Stimulated activated CD4-positive, alpha-beta T cell treated with anti-CD3 and anti-CD28 coated beads, Interleukin-4, amount 100 ng/mL, for 4 hours (primary cell): ENCODE measurements around the gene NLRC5.
A peak's percentile ranks its signal among the peaks of the same experiment; 100 is the strongest.
"Not testable (repeated sequence)": the region's sequence is repeated elsewhere in the genome, so short reads cannot be mapped to it uniquely, and the experiment has no call there.

Source experiments
- DNase-seq, 2 experiments: peaks; one replicate each; pipeline ENCODE4 v3.0.0-alpha.2; 2020

NLRC5 gene

GRCh38 chr16:57003439-57004386 is 14.4 kb downstream of the NLRC5 start:
- no peak for DNase-seq

- DNase-seq = no peak
These were observed 15.3 kb downstream of the NLRC5 start for GRCh38 chr16:57004387-57005250.

GRCh38 chr16:57005597-57005996 is 16.2 kb downstream of the NLRC5 start:
- DNase-seq = not testable (repeated sequence)

GRCh38 chr16:57007050-57007449 is 17.7 kb downstream of the NLRC5 start:
- DNase-seq = no peak

GRCh38 chr16:57007530-57007929 is 18.2 kb downstream of the NLRC5 start:
- DNase-seq = no peak

DNA sequence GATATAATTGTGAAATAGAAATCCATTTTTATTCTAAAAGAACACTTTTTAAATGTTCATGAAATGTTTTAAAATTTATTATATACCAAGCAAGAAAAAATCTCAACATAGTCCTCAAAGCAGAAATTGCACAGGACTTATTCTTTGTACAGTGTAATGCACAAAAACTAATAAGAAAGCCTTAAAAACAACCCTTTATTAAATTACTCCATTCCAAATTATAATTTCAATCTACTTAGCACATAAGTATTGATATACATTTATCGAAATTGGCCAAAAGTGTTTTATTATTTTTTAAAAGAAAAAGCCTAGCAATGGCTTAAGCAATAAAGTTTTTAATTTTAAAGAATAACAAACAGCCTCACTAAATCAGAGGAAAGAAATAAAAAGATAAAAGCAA is 19.1 kb downstream of the NLRC5 start:
- DNase-seq = no peak

DNA sequence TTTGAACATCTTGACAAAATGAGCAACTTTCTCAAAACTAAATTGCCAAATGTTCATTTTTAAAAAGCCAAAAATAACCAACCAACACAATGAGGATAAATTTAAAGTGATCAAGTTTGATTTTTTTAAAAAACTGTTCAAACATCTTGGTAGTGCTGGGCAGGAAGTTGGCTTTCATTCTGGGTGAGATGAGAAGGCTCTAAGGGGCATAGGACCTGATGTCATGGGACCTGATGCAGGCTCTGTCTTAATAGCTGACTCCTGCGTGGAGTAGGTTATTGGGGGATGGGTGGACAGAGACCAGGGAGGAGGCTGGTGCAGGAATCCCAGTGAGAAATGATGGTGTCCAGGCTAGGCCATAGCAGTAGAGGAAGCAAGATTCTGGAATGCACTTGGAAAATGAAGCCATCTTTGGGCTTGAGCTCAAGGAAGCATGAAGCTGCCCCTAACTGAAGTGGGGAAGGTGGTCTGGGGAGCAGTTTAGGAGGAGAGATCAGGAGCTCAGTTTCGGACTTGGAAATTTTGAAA is 20.4 kb downstream of the NLRC5 start:
- DNase-seq = no peak

- DNase-seq = no peak
These were observed 23.0 kb downstream of the NLRC5 start for GRCh38 chr16:57012353-57012752.

GRCh38 chr16:57013229-57013628 is 23.9 kb downstream of the NLRC5 start:
- DNase-seq = no peak

GRCh38 chr16:57013902-57014301 is 24.5 kb downstream of the NLRC5 start:
- no peak for DNase-seq

GRCh38 chr16:57016301-57016700 is 26.9 kb downstream of the NLRC5 start:
- peak in 1 of 2 experiments; percentile 46 for DNase-seq

DNA sequence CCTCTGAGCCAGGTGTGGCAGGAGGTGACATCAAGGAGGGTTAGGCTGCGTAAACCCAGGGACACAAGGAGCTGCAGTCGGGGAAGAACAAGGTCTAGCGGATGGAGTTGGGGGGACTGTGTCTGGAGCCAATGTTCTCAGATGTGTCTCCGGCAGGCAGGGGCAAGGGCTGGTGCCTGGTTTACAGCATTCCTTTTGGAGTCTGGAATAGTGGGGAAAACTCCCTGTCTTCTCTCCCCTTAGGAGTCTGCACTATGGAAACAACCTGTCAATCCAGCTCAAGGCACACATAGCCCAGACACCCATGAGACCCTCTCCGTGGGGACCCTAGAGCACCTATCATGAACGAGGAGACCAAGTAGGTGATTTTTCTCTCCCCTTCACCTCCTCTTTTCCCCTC is 27.5 kb downstream of the NLRC5 start:
- DNase-seq = no peak

GRCh38 chr16:57017251-57017650 is 27.9 kb downstream of the NLRC5 start:
- DNase-seq = no peak

GRCh38 chr16:57019746-57020145 is 30.4 kb downstream of the NLRC5 start:
- DNase-seq = no peak

DNA sequence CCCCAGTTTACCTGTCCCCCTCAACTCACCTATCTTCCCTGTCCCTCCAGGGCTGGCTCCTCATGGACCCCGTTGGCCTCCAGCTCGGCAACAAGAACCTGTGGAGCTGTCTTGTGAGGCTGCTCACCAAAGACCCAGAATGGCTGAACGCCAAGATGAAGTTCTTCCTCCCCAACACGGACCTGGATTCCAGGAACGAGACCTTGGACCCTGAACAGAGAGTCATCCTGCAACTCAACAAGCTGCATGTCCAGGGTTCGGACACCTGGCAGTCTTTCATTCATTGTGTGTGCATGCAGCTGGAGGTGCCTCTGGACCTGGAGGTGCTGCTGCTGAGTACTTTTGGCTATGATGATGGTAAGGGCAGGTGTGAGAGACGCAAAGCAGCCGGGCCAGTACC is 31.3 kb downstream of the NLRC5 start:
- no peak for DNase-seq

- DNase-seq = no peak
These were observed 32.4 kb downstream of the NLRC5 start for GRCh38 chr16:57021757-57022156.

DNA sequence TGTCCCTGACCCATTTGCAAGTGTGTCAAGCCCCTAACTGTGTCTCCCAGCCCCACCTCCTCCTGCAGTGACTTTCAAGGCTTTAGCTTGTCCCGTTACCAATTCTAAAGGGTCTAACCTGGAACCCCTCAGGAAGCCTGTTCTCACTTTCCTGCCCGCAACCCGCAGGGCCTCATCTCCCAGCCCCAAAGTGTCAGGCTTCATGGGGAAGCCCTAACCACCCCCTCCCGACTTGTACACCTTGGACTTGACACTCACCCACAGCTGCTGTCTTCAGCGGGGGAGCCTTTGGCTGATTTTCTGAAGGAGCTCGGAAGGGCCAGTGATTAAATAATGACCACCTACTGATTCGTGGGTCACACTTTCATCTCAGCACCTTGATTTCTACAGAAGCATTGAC is 33.1 kb downstream of the NLRC5 start:
- no peak for DNase-seq

DNA sequence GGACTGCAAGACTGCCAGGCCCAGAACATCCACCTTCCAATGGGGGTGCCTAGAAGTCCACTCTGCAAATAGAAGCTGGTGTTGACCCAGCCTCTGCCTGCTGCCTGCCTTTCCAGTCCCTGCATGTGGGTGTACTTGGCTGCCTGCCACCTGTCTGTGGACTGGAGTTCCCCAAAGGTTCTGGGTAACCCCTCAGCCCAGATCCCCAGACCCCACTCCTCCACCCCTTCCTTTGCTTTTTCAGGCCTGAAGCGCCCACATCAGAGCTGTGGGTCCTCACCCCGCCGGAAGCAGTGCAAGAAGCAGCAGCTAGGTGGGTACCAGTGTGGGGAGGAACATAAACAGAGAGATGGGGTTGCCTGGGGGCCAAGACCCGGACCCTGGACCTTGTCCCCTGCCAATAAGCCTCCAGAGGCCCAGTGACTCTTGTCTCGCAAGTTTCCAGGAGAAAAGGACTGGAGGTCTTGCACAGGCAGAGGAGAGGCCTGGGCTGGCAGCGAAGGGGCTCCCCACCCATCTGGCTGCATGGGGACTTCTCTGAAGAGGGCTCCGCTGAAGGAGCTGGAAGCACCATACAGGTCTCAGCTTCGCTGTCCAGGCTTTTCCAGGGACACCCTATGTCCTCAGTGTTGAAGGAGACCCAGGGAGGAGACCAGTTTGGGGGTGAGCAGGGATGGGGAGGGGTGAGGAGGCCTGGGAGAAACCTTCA is 34.3 kb downstream of the NLRC5 start:
- DNase-seq = peak; percentile 65 to 70

- no peak for DNase-seq
These were observed 35.7 kb downstream of the NLRC5 start for GRCh38 chr16:57024894-57025680.

DNA sequence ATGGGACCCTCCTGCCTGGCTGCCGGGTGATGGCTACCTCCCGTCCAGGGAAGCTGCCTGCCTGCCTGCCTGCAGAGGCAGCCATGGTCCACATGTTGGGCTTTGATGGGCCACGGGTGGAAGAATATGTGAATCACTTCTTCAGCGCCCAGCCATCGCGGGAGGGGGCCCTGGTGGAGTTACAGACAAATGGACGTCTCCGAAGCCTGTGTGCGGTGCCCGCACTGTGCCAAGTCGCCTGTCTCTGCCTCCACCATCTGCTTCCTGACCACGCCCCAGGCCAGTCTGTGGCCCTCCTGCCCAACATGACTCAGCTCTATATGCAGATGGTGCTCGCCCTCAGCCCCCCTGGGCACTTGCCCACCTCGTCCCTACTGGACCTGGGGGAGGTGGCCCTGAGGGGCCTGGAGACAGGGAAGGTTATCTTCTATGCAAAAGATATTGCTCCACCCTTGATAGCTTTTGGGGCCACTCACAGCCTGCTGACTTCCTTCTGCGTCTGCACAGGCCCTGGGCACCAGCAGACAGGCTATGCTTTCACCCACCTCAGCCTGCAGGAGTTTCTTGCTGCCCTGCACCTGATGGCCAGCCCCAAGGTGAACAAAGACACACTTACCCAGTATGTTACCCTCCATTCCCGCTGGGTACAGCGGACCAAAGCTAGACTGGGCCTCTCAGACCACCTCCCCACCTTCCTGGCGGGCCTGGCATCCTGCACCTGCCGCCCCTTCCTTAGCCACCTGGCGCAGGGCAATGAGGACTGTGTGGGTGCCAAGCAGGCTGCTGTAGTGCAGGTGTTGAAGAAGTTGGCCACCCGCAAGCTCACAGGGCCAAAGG is 36.8 kb downstream of the NLRC5 start:
- no peak for DNase-seq

- no peak for DNase-seq
These were observed 37.4 kb downstream of the NLRC5 start for GRCh38 chr16:57026778-57027062.
